ENCODE results near the gene ADCY5. TPM values are rescaled to one million over a fixed set of nuclear protein-coding genes. Genes with fewer than 3 reads are reported as not detected.

The ADCY5 gene
- total RNA-seq, 1 donor, result under 0.01 TPM

GRCh38 chr3:123295171-123295900, 153.6 kb downstream of the ADCY5 start:
- TF ChIP-seq CTCF (IDR thresholded peaks at IDR 0.05; ENCODE audit: insufficient read depth, low read length), result no peak
- DNase-seq (ENCODE audit: low read depth), result no peak
- no peak overlapping the region for H3K4me3 ChIP-seq (ENCODE audit: low read depth, low read length)

- no peak for DNase-seq (ENCODE audit: low read depth)
- no peak for TF ChIP-seq CTCF (IDR thresholded peaks at IDR 0.05; ENCODE audit: insufficient read depth, low read length)
- H3K4me3 ChIP-seq (ENCODE audit: low read depth, low read length), result no peak overlapping the region
These were observed 154.5 kb downstream of the ADCY5 start for GRCh38 chr3:123294296-123294938.

GRCh38 chr3:123292321-123293310, 156.3 kb downstream of the ADCY5 start:
- DNase-seq (ENCODE audit: low read depth), result no peak
- H3K4me3 ChIP-seq (ENCODE audit: low read depth, low read length), result no peak overlapping the region
- no peak for TF ChIP-seq CTCF (IDR thresholded peaks at IDR 0.05; ENCODE audit: insufficient read depth, low read length)

- TF ChIP-seq CTCF (IDR thresholded peaks at IDR 0.05; ENCODE audit: insufficient read depth, low read length), result no peak
- DNase-seq (ENCODE audit: low read depth), result no peak
- H3K4me3 ChIP-seq (ENCODE audit: low read depth, low read length), result no peak overlapping the region
These were observed 157.5 kb downstream of the ADCY5 start for GRCh38 chr3:123291404-123291803.

- no peak overlapping the region for H3K4me3 ChIP-seq (ENCODE audit: low read depth, low read length)
- no peak for TF ChIP-seq CTCF (IDR thresholded peaks at IDR 0.05; ENCODE audit: insufficient read depth, low read length)
These were observed 157.9 kb downstream of the ADCY5 start for GRCh38 chr3:123290962-123291361.

GRCh38 chr3:123290107-123290930, 158.6 kb downstream of the ADCY5 start:
- no peak for DNase-seq (ENCODE audit: low read depth)
- no peak for TF ChIP-seq CTCF (IDR thresholded peaks at IDR 0.05; ENCODE audit: insufficient read depth, low read length)
- H3K4me3 ChIP-seq (ENCODE audit: low read depth, low read length), result no peak overlapping the region

More at GRCh38 chr3:123290962-123291361, 157.9 kb downstream of the ADCY5 start:
- DNase-seq (ENCODE audit: low read depth), result no peak

All from fibroblast of the aortic adventitia (primary cell).